K562 (cell line): ENCODE results near the gene DNAH3. TPM values are rescaled to one million over a fixed set of nuclear protein-coding genes. Genes with fewer than 3 reads are reported as not detected.
A peak's percentile ranks its signal among the peaks of the same experiment; 100 is the strongest.

ENCODE experiments used
- BACH1 ChIP-seq: fragments of 200-800 bp; sonication (Bioruptor generic); IDR thresholded peaks from 2 replicates; pipeline ENCODE4 v1.6.1; 2016; ENCODE audit warnings: missing genetic modification characterization, missing compliant biosample characterization
- BRF2 ChIP-seq: IDR thresholded peaks from 3 replicates; pipeline ENCODE4 v1.6.1; 2011; ENCODE audit warnings: borderline replicate concordance, mild to moderate bottlenecking; ENCODE audit not compliant: insufficient read length, insufficient read depth
- CBX5 ChIP-seq: IDR thresholded peaks from 2 replicates; pipeline ENCODE4 v1.6.1; 2014; ENCODE audit warnings: low read depth, borderline replicate concordance
- FOXA1 ChIP-seq: fragments of 450-650 bp; IDR thresholded peaks from 2 replicates; pipeline ENCODE4 v1.6.1; 2016; ENCODE audit warnings: mild to moderate bottlenecking, borderline replicate concordance
- FOXP1 ChIP-seq: sonication (generic); formaldehyde crosslinking; IDR thresholded peaks from 2 replicates; pipeline ENCODE4 v1.8.0; 2022; ENCODE audit warnings: mild to moderate bottlenecking, missing genetic modification reagents
- MCM2 ChIP-seq: fragments of 450-650 bp; IDR thresholded peaks from 2 replicates; pipeline ENCODE4 v1.6.1; 2017; ENCODE audit warnings: low read depth, mild to moderate bottlenecking
- MYNN ChIP-seq, 2 experiments: sonication (generic); formaldehyde crosslinking in 1 of 2; IDR thresholded peaks; 2 replicates each; pipeline versions ENCODE4 v1.5.0 to v1.6.1; 2016 to 2020; ENCODE audit warnings: antibody characterized with exemption in 1 of 2, missing genetic modification reagents in 1 of 2
- NFATC3 ChIP-seq: fragments of 450-650 bp; IDR thresholded peaks from 2 replicates; pipeline ENCODE4 v1.6.1; 2017; ENCODE audit warnings: mild to moderate bottlenecking
- PCBP2 ChIP-seq: fragments of 200-400 bp; formaldehyde crosslinking; IDR thresholded peaks from 2 replicates; pipeline ENCODE4 v1.6.1; 2018; ENCODE audit warnings: low read length, low read depth, mild to moderate bottlenecking, moderate library complexity; ENCODE audit not compliant: poor library complexity, severe bottlenecking
- POLR2AphosphoS5 ChIP-seq: IDR thresholded peaks from 2 replicates; pipeline ENCODE4 v1.6.1; 2011; ENCODE audit warnings: mild to moderate bottlenecking, low read depth, low read length, moderate library complexity; ENCODE audit not compliant: control insufficient read depth, insufficient read depth
- SRSF7 ChIP-seq: fragments of 200-400 bp; formaldehyde crosslinking; optimal IDR thresholded peaks from 2 replicates; pipeline ENCODE3; 2017; ENCODE audit warnings: mild to moderate bottlenecking, low read depth, low read length
- STAG1 ChIP-seq: sonication (generic); formaldehyde crosslinking; IDR thresholded peaks from 2 replicates; pipeline ENCODE4 v1.5.0; 2020; ENCODE audit warnings: missing genetic modification reagents, borderline replicate concordance
- TAF1 ChIP-seq: IDR thresholded peaks from 2 replicates; pipeline ENCODE4 v1.6.1; 2011; ENCODE audit warnings: mild to moderate bottlenecking, low read length, moderate library complexity; ENCODE audit not compliant: insufficient read depth, control insufficient read depth, severe bottlenecking; ENCODE audit errors: extremely low read depth
- ZBTB12 ChIP-seq: fragments of 250-450 bp; sonication (Bioruptor Pico); IDR thresholded peaks from 2 replicates; pipeline ENCODE4 v1.4.0; 2020
- ZNF133 ChIP-seq: fragments of 250-450 bp; sonication (Bioruptor Pico); IDR thresholded peaks from 2 replicates; pipeline ENCODE4 v1.4.0; 2020; ENCODE audit warnings: mild to moderate bottlenecking
- ZNF696 ChIP-seq: fragments of 250-450 bp; sonication (Bioruptor Pico); conservative IDR thresholded peaks from 2 replicates; pipeline ENCODE4 v1.4.0; 2020; ENCODE audit warnings: mild to moderate bottlenecking, moderate library complexity
- ZNF785 ChIP-seq: fragments of 250-450 bp; sonication (Bioruptor Pico); IDR thresholded peaks from 2 replicates; pipeline ENCODE4 v1.4.0; 2020; ENCODE audit warnings: mild to moderate bottlenecking
- polyA plus RNA-seq, 8 experiments: library from polyadenylated mRNA; depleted of rRNA in 4 of 8; stranded (reverse) in 5 of 8; unstranded in 3 of 8; fragments of >200 nt; fragmentation: Nextera tagmentation in 2 of 8; fragmentation: Illumina TruSeq in 1 of 8; extraction: Ambion mirVana in 2 of 8; extraction: Trizol in 1 of 8; gene quantifications; 2 replicates each; pipeline versions ENCODE4 v1.2.1 to v1.2.3, GENCODE V29; 2011 to 2014; ENCODE audit warnings: inconsistent platforms in 1 of 8, missing spikeins in 1 of 8
- total RNA-seq, 7 experiments: library from RNA; depleted of rRNA in 6 of 7; stranded (reverse); fragments of >200 nt in 6 of 7; fragmentation: Illumina TruSeq in 2 of 7; extraction: Trizol in 2 of 7; gene quantifications; 2 replicates each; pipeline versions ENCODE4 v1.2.1 to v1.2.3, GENCODE V29; 2011 to 2021; ENCODE audit warnings: low replicate concordance in 1 of 7
- TF ChIP-seq, protein P1 (sequence below): fragments of 450-650 bp; formaldehyde crosslinking; conservative IDR thresholded peaks from 2 replicates; pipeline ENCODE4 v1.4.0; 2022; ENCODE audit warnings: mild to moderate bottlenecking, missing genetic modification characterization
- TF ChIP-seq, protein P2 (sequence below): fragments of 250-450 bp; sonication (Bioruptor Pico); IDR thresholded peaks from 2 replicates; pipeline ENCODE4 v1.5.1; 2021; ENCODE audit warnings: mild to moderate bottlenecking
- TF ChIP-seq, protein P3 (sequence below): sonication (generic); formaldehyde crosslinking; IDR thresholded peaks from 2 replicates; pipeline ENCODE4 v1.9.0; 2022; ENCODE audit warnings: mild to moderate bottlenecking, missing genetic modification reagents
- TF ChIP-seq, protein P4 (sequence below): sonication (generic); formaldehyde crosslinking; IDR thresholded peaks from 2 replicates; pipeline ENCODE4 v1.8.0; 2022; ENCODE audit warnings: mild to moderate bottlenecking, missing genetic modification reagents

DNAH3 gene
- total and polyA plus RNA-seq, 9 of the 15 experiments (the other 6 are each of a cell fraction or from before 2014, with no cell fraction given) = 0.32 to 0.84 (median 0.44) TPM

GRCh38 chr16:20918486-20919239, 232.0 kb downstream of the DNAH3 start (continued):
- no peak for TF ChIP-seq BRF2
- TF ChIP-seq SRSF7 = no peak
- TF ChIP-seq POLR2AphosphoS5 = no peak
- no peak for TF ChIP-seq PCBP2
- no peak for TF ChIP-seq ZNF696 (CRISPR knock-in tag)
- no peak for TF ChIP-seq MYNN (IDR thresholded peaks at IDR 0.05)
- no peak for TF ChIP-seq MYNN (CRISPR knock-in tag; IDR thresholded peaks at IDR 0.05)
- no peak for TF ChIP-seq ZNF133
- no peak for TF ChIP-seq STAG1 (CRISPR knock-in tag)
- TF ChIP-seq, protein P1, sequence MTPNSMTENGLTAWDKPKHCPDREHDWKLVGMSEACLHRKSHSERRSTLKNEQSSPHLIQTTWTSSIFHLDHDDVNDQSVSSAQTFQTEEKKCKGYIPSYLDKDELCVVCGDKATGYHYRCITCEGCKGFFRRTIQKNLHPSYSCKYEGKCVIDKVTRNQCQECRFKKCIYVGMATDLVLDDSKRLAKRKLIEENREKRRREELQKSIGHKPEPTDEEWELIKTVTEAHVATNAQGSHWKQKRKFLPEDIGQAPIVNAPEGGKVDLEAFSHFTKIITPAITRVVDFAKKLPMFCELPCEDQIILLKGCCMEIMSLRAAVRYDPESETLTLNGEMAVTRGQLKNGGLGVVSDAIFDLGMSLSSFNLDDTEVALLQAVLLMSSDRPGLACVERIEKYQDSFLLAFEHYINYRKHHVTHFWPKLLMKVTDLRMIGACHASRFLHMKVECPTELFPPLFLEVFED = no peak
- TF ChIP-seq, protein P2, sequence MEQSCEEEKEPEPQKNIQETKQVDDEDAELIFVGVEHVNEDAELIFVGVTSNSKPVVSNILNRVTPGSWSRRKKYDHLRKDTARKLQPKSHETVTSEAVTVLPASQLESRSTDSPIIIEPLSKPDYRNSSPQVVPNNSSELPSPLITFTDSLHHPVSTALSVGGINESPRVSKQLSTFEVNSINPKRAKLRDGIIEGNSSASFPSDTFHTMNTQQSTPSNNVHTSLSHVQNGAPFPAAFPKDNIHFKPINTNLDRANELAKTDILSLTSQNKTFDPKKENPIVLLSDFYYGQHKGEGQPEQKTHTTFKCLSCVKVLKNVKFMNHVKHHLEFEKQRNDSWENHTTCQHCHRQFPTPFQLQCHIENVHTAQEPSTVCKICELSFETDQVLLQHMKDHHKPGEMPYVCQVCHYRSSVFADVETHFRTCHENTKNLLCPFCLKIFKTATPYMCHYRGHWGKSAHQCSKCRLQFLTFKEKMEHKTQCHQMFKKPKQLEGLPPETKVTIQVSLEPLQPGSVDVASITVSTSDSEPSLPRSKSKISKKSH (CRISPR knock-in tag) = no peak
- TF ChIP-seq ZNF785 (CRISPR knock-in tag) = no peak
- no peak for TF ChIP-seq ZBTB12
- TF ChIP-seq, protein P3, sequence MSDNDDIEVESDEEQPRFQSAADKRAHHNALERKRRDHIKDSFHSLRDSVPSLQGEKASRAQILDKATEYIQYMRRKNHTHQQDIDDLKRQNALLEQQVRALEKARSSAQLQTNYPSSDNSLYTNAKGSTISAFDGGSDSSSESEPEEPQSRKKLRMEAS (CRISPR knock-in tag) = no peak
- no peak for TF ChIP-seq FOXA1
- no peak for TF ChIP-seq NFATC3
- no peak for TF ChIP-seq CBX5
- TF ChIP-seq MCM2 = no peak
- no peak for TF ChIP-seq TAF1
- peak; percentile 33; the same call in 1 of the 2 replicates for TF ChIP-seq BACH1 (tag)
- TF ChIP-seq FOXP1 (CRISPR knock-in tag) = no peak
- TF ChIP-seq, protein P4, sequence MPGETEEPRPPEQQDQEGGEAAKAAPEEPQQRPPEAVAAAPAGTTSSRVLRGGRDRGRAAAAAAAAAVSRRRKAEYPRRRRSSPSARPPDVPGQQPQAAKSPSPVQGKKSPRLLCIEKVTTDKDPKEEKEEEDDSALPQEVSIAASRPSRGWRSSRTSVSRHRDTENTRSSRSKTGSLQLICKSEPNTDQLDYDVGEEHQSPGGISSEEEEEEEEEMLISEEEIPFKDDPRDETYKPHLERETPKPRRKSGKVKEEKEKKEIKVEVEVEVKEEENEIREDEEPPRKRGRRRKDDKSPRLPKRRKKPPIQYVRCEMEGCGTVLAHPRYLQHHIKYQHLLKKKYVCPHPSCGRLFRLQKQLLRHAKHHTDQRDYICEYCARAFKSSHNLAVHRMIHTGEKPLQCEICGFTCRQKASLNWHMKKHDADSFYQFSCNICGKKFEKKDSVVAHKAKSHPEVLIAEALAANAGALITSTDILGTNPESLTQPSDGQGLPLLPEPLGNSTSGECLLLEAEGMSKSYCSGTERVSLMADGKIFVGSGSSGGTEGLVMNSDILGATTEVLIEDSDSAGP (CRISPR knock-in tag) = no peak
